ENCODE results near the gene BTN2A1. TPM values are rescaled to one million over a fixed set of nuclear protein-coding genes. Genes with fewer than 3 reads are reported as not detected.

BTN2A1 gene
- total and polyA plus RNA-seq, 2 of the 13 experiments (the other 11 are each of a cell fraction or from before 2014, with no cell fraction given), result 16.4 to 30.4 TPM

DNA sequence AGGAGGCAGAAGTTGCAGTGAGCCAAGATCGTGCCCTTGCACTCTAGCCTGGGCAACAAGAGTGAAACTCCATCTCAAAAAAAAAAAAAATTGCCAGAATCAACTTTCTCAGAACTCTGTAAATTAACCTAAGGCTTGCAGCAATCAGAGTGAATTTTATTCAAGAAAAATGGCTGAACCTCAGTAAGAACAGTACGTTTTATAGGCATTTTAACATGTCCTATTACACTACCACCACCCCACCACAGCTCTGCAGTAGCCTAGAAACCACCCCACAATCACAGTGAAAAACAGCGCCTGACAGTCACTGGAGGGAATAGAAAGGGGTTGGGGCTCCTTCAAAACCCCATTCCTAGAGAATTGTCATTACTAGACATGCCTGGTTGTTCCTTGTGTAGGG lies 26.0 kb downstream of the BTN2A1 start:
- Histone ChIP-seq H3K4me2 (ENCODE audit: low read depth, low read length) (no peak overlapping the region), H4K20me1 (ENCODE audit: insufficient read depth, low read length) (no peaks in the 10 kb centered on the region), H3K4me1 (ENCODE audit: insufficient read depth, low read length) (peaks cover 15% of the 10 kb centered on the region), H3K9me3 (ENCODE audit: low read length) (no peaks in the 10 kb centered on the region), H3K9ac (ENCODE audit: insufficient read depth, low read depth, low read length) (no peak overlapping the region), H3K36me3 (replicated peaks in 1 of 2; ENCODE audit: control insufficient read depth in 1 of 2, insufficient read depth in 2 of 2, low read length in 2 of 2) (no peaks in the 10 kb centered on the region), H3K79me2 (ENCODE audit: insufficient read depth, low read length) (no peaks in the 10 kb centered on the region), H3K4me3 (replicated peaks in 1 of 3; ENCODE audit: insufficient read depth in 1 of 3, low read depth in 2 of 3, low read length in 3 of 3) (no peak overlapping the region), H3K27ac (ENCODE audit: extremely low read length, insufficient read depth, low read length) (no peak overlapping the region), H2AFZ (ENCODE audit: low read length) (no peak overlapping the region), H3K27me3 (ENCODE audit: control insufficient read depth in 1 of 2, insufficient read depth in 2 of 2, low read length in 2 of 2) (no peaks in the 10 kb centered on the region)
- WGBS (ENCODE audit: low lambda C conversion rate), result 43% methylated on average over 3 of the region's 3 CpGs
- DNase-seq (ENCODE audit: low spot score) (no peak), FAIRE-seq (no peak), ATAC-seq (no peak)
- BruUV-seq (replicated peaks), result no TSS peak
- intact Hi-C loops (cut with micrococcal nuclease; ENCODE audit: unreplicated experiment), result no loop called here
- POLR2A ChIA-PET, result interaction anchor here (1.5 kb wide), 1 partner anchor 9 kb away, joined by 5 read pairs; no protein-coding TSS in a partner anchor
- TF ChIP-seq ZNF446 (CRISPR knock-in tag; IDR thresholded peaks at IDR 0.05) (no peak), ZNF709 (CRISPR knock-in tag; IDR thresholded peaks at IDR 0.05) (no peak), GABPA (IDR thresholded peaks at IDR 0.05; ENCODE audit: low read depth, low read length) (no peak), GABPA (CRISPR knock-in tag; IDR thresholded peaks at IDR 0.05; ENCODE audit: low read depth) (no peak), GABPB1 (CRISPR knock-in tag; IDR thresholded peaks at IDR 0.05) (no peak)
- TF ChIP-seq, protein P1, sequence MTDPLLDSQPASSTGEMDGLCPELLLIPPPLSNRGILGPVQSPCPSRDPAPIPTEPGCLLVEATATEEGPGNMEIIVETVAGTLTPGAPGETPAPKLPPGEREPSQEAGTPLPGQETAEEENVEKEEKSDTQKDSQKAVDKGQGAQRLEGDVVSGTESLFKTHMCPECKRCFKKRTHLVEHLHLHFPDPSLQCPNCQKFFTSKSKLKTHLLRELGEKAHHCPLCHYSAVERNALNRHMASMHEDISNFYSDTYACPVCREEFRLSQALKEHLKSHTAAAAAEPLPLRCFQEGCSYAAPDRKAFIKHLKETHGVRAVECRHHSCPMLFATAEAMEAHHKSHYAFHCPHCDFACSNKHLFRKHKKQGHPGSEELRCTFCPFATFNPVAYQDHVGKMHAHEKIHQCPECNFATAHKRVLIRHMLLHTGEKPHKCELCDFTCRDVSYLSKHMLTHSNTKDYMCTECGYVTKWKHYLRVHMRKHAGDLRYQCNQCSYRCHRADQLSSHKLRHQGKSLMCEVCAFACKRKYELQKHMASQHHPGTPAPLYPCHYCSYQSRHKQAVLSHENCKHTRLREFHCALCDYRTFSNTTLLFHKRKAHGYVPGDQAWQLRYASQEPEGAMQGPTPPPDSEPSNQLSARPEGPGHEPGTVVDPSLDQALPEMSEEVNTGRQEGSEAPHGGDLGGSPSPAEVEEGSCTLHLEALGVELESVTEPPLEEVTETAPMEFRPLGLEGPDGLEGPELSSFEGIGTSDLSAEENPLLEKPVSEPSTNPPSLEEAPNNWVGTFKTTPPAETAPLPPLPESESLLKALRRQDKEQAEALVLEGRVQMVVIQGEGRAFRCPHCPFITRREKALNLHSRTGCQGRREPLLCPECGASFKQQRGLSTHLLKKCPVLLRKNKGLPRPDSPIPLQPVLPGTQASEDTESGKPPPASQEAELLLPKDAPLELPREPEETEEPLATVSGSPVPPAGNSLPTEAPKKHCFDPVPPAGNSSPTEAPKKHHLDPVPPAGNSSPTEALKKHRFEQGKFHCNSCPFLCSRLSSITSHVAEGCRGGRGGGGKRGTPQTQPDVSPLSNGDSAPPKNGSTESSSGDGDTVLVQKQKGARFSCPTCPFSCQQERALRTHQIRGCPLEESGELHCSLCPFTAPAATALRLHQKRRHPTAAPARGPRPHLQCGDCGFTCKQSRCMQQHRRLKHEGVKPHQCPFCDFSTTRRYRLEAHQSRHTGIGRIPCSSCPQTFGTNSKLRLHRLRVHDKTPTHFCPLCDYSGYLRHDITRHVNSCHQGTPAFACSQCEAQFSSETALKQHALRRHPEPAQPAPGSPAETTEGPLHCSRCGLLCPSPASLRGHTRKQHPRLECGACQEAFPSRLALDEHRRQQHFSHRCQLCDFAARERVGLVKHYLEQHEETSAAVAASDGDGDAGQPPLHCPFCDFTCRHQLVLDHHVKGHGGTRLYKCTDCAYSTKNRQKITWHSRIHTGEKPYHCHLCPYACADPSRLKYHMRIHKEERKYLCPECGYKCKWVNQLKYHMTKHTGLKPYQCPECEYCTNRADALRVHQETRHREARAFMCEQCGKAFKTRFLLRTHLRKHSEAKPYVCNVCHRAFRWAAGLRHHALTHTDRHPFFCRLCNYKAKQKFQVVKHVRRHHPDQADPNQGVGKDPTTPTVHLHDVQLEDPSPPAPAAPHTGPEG (CRISPR knock-in tag; IDR thresholded peaks at IDR 0.05), result no peak
- CTCF ChIA-PET (ENCODE audit: low intra/inter-chr PET ratio, low total read pairs), result no interaction called here
- in situ Hi-C loops (cut with HindIII; ENCODE audit: extremely low pct_ligation_motif_present, low pct_unique_long_range_greater_than_20kb), result no loop called here
